HG03439 (cell line): ENCODE measurements around the gene HOXD13.

ENCODE experiments used
- ATAC-seq: cut with Tn5 transposase; IDR thresholded peaks from one replicate; pipeline ENCODE4 v1.9.1; 2021; ENCODE audit warnings: mild to moderate bottlenecking, moderate library complexity; ENCODE audit not compliant: unreplicated experiment

HOXD13 gene

DNA sequence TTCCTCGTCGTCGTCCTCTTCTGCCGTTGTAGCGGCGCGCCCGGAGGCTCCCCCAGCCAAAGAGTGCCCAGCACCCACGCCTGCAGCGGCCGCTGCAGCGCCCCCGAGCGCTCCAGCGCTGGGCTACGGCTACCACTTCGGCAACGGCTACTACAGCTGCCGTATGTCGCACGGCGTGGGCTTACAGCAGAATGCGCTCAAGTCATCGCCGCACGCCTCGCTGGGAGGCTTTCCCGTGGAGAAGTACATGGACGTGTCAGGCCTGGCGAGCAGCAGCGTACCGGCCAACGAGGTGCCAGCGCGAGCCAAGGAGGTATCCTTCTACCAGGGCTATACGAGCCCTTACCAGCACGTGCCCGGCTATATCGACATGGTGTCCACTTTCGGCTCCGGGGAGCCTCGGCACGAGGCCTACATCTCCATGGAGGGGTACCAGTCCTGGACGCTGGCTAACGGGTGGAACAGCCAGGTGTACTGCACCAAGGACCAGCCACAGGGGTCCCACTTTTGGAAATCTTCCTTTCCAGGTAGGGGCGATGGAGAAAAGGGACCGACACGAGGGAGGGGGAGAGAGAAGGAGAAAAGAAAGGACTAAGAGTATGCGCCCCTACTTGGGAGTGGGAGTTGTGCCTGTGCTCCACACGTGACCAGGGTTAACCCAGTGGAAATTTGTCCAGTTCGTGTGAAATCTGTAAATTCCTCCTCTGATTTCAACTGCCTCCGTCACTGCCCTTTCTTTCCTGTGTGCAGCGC is 800 bp downstream of the HOXD13 start:
- ATAC-seq = no peak

- no peak for ATAC-seq
Observed at GRCh38 chr2:176093898-176094249, 1.4 kb downstream of the HOXD13 start.

GRCh38 chr2:176094349-176094748 is 1.8 kb downstream of the HOXD13 start:
- no peak for ATAC-seq

- no peak for ATAC-seq
Observed at GRCh38 chr2:176095421-176095820, 2.9 kb downstream of the HOXD13 start.

DNA sequence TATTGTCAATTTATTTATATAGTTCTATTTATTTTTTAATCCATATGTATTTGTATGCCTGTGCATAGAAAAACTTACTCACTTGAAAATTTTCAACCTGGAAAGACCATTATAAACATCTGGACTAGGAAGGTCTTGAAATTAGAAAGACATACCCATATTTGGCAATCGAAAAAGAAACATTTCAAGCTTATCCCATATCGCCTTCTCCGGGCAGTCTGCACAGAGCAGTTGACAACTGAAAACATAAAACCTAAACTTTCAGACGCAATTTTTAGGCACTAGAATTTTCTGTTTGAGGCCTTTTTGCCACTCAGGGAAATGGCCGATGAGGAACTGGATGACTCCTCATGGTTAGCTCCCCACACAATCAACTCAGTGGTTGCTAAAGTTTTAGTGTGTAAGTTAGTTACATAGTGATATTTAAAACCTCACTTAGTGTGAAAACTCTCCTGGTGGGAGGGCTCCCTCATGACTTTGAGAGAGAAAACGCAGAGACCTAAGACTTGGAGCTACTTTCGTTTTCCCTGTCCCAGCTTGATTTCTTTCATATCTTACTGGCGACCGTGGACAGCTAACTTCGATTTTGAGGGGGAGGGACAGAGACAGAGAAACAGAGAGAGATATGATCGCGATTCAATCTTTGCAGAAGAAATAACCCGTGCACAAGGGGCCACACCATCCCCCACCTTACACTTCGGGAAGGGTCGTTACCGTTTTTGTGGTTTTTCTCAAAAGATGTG is 3.9 kb downstream of the HOXD13 start:
- ATAC-seq = no peak

DNA sequence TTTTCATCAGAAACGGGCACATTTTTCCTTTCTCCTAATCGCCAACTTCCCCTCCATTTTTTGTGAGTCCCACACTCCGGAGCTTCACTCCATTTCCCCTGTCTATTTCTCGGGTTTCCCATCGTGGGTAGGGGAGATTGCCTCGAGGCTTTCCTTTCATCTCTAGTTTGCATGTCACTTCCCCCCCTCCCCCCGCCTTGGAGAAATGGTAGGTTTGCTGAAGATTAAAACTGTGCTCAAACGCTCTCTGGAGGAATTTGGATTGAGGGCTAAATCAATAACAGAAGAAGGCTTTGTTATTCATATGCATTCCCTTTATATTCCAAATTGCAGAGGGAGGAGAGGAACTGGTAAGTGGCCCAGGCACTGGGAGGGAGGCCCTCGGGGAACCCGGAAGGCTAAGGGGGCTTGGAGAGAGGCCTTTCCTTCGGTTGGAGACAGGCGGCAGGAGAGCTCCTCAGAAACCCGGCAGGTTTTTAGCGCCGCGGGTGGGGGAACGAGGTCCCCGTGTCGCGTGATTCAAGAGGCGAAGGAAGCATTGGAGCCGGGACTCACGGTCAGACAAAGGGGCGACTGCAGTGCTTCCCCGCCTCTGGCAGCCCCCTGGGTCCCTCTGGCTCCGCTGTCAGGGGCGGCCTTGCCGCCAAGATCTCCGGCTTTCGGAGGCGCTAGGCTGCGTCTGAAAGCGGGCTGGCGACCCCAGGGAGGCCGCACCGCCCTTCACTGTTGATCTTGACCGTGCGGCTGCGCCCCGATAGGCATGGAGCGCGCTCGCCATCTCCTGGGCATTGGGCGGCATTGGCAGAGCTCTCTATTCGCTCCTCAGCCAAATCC is 4.7 kb downstream of the HOXD13 start:
- peak; percentile 90 for ATAC-seq

DNA sequence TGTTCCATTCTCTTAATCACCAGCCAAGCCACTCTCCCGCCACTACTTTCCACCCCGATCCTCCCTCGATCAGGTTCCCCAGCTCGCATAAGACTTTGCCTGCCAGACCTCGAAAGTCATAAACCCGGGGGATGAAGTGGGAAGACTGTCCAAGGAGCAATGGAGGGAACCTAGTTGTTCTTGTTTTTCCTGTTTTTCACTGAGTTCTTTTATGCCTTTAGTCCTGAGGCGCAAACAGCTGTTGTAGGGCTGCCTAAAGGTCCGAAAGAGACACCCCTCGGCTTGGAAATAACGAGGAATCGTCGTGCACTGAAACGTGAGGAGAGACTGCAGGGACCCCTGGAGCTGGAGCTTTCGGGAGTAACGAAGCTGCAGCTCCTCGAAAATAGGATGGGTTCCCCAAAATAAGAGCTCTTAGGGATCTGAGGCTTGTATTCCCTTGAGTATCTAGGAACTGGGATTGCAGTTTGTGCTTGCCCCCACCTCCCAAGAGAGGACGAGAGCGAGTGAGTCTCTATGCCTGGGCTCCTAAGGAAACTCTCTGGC is 5.4 kb downstream of the HOXD13 start:
- no peak for ATAC-seq

DNA sequence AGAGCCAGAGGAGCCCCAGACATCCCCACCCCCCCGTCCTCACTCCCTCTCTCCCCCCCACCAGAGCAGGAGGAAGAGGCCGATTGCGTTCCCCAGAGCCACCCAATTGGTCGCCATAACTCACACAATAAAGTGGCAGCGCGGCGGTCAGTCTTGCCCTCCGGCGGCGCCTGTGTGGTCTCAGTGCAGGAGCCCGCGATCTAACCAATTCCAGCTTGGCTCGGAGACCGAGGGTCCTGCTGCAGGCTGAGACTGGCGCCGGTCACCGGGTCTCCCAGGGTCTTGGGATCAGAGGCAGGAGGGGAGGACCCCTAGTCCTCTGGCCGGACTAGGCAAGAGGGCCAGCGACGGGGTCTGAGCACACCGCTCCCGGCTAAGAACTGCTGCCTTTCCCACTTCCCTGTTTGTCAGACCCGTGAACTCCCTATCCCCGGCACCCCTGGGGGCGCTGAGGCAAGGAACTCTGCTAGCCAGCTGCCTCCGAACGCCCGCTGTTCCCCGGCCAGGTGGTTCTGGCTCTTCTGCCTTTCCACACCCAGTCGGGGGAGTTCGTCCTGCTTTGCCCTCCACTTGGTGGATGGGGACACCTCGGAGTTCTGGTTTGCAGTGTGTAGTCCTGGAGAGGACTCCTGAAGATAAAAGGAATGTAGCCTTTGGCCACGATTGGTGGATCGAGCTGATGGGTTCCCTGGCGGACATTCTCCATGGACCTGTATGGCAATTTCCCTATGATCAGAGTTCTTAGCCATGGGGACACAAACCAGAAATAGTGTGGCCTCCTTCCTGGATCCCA is 6.0 kb downstream of the HOXD13 start:
- ATAC-seq = no peak

- ATAC-seq = no peak
Observed at GRCh38 chr2:176099159-176099727, 6.7 kb downstream of the HOXD13 start.

DNA sequence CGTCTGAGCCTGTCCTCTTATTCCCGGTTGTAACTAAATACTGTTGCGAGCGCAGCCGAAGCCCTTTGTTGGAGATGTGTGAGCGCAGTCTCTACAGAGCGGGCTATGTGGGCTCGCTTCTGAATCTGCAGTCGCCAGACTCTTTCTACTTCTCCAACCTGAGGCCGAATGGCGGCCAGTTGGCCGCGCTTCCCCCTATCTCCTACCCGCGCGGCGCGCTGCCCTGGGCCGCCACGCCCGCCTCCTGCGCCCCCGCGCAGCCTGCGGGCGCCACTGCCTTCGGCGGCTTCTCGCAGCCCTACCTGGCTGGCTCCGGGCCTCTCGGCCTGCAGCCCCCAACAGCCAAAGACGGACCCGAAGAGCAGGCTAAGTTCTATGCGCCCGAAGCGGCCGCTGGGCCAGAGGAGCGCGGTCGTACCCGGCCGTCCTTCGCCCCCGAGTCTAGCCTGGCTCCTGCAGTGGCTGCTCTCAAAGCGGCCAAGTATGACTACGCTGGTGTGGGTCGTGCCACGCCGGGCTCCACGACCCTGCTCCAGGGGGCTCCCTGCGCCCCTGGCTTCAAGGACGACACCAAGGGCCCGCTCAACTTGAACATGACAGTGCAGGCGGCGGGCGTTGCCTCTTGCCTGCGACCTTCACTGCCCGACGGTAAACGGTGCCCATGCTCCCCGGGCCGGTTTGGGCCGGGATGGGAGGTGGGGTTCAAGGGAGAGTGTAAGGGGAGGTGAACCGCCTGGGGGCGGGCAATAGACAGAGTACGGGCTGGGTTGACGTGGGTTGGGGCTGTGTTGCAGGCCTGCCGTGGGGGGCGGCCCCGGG is 7.4 kb downstream of the HOXD13 start, which contains the start of gene HOXD12:
HOXD12 (plus strand) TSS at position 68 of the 819 bp plus-strand sequence; CDS start at position 75, 7 bp downstream.
- no peak for ATAC-seq

GRCh38 chr2:176100547-176101140 is 8.1 kb downstream of the HOXD13 start:
- no peak for ATAC-seq

DNA sequence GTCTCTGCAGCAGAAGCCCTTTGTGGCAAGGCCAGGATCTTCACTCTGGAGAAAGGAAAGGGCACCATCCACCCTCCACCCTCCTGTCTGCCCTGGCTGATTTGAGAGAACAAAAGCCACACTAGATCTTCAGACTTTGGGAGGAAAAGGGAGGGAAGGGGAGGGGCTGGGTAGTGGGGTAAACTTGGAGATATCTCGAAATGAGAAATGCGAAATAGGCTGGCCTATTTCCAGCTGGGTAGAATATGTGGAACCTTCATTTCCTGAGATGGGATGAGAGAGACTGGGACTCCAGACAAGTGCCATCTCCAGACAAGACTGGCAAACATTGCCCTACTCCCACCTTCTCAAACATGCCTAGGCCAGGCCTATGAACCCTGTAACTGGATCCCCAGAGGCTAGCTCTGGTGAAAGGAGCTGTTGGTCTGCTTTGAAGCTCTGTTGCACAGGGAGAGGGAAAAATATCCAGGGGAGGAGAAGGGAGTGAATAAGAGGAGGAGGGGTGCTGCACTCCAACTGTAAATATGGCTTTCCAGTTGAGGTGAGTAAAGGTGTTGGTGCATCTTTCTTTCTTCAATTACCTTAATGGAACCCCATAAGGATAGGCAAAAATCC is 8.8 kb downstream of the HOXD13 start:
- no peak for ATAC-seq

DNA sequence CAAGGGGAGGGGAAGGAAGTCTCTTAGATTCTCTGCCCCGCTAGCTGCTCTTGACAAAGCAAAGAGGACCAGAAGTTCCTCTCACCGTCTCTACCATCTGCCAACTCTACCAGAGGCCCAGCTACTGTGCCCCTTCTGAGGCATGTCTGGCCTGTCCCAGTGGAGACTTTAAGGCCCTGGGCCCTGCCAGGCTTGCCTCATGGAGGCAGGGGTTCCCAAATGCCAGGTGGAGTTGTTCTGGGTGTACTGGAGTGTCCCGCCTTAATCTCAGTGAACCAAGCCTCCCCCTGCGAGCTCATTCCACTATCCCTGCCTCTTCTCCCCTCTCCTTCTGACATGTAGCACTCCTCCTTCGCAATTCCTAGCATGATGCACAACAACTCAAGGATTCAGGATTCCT is 9.3 kb downstream of the HOXD13 start:
- ATAC-seq = no peak

GRCh38 chr2:176102309-176102866 is 9.9 kb downstream of the HOXD13 start:
- ATAC-seq = no peak

DNA sequence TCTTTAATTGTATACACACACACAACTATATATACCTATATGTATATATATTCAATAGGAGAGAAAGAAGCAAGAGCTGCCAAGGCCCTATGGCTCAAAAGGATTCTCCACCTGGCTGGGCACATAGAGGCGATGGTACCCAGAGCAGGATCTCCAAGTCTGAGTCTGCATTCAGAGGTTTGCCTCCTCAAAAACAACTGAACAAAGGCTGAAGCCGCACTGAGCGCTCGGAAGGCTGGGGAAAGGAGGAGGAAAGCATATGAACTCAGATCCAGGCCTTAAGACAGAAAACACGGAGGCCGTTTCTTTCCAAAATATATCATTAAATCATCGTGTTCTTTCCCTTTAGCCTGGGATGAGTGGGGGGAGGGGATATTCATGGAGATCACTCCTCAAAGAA is 10.7 kb downstream of the HOXD13 start:
- ATAC-seq = no peak

- ATAC-seq = no peak
Observed at GRCh38 chr2:176103742-176104315, 11.3 kb downstream of the HOXD13 start.

GRCh38 chr2:176104316-176105077 is 12.0 kb downstream of the HOXD13 start:
- ATAC-seq = no peak
